K562 treated with DMSO at 1 percent for 4 hours (cell line): Measurements from ENCODE around the gene ACTN1. TPM values are rescaled to one million over a fixed set of nuclear protein-coding genes. Genes with fewer than 3 reads are reported as not detected.

Experiments used
- total RNA-seq: library from RNA; unstranded; fragments of 300-600 nt; gene quantifications from 2 replicates; pipeline ENCODE4 v1.2.3, GENCODE V29; 2022; ENCODE audit not compliant: insufficient read depth

ACTN1 gene
- total RNA-seq, result 64.4 and 70.9 TPM in 2 replicates

DNA sequence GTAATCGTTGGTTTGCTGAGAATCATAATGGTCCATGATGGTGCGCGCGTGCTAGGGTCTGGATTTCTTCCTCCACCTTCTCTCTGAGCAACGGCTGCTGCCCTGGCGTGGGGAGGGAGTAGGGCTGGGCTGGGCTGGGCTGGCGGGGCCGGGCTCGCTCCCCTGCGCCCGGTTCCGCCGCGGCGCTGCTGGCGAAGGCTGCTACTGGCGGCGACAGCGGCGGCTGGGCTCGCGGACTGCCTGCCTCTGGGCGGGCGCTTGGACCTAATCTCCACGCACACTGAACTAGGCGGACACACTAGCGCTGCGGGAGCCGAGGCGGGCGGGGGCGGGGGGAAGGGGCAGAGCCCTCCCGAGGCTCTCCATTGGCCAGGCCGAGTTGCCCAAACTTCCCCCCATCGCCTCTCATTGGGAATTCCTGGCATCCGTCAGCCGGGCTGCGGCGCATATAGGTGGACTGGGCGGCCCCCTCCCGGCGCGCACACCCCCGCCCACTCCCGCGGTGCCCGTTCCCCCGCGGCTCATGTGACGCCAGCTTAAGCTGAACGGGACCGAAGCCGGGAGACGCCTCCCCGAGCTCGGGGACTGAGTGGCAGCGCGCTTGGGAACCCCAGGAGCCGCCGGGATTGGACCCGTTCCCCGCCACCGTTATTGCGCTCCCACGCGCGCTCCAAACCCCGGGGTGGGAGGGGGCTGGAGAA, at the start of gene ACTN1:
ACTN1 (minus strand) TSS at position 282 of the 701 bp plus-strand sequence; CDS start at position 36, 246 bp downstream.

Other genes starting within 250 kb of the ACTN1 start
- gene ZFP36L1, start 186.2 kb downstream of the ACTN1 start, total RNA-seq, result 9.0 and 10.7 TPM in 2 replicates
- 19.0 and 23.2 TPM in 2 replicates for gene DCAF5, start 173.8 kb upstream of the ACTN1 start, total RNA-seq
- 5.0 and 5.9 TPM in 2 replicates for gene EXD2, start 212.2 kb upstream of the ACTN1 start, total RNA-seq